ENCODE data around the gene FEM1B. TPM values are rescaled to one million over a fixed set of nuclear protein-coding genes. Genes with fewer than 3 reads are reported as not detected.
A peak's percentile ranks its signal among the peaks of the same experiment; 100 is the strongest.

FEM1B gene
- total RNA-seq, 1 donor from 2014 or later, result 71.1 TPM

GRCh38 chr15:68289057-68289456 lies 11.5 kb downstream of the FEM1B start:
- no peak for DNase-seq (ENCODE audit: extremely low spot score, unreplicated experiment)
- Mint-ChIP-seq H3K27me3 (ENCODE audit: unreplicated experiment) (no peaks in the 10 kb centered on the region), H3K4me3 (ENCODE audit: unreplicated experiment) (no peak overlapping the region), H3K9me3 (ENCODE audit: unreplicated experiment) (peaks cover 5% of the 10 kb centered on the region), H3K36me3 (ENCODE audit: unreplicated experiment) (peaks cover 65% of the 10 kb centered on the region), H3K4me1 (ENCODE audit: unreplicated experiment) (peaks cover 63% of the 10 kb centered on the region), H3K27ac (ENCODE audit: unreplicated experiment) (peak overlapping the region; percentile 57)
- TF ChIP-seq CTCF (IDR thresholded peaks at IDR 0.05), result no peak

DNA sequence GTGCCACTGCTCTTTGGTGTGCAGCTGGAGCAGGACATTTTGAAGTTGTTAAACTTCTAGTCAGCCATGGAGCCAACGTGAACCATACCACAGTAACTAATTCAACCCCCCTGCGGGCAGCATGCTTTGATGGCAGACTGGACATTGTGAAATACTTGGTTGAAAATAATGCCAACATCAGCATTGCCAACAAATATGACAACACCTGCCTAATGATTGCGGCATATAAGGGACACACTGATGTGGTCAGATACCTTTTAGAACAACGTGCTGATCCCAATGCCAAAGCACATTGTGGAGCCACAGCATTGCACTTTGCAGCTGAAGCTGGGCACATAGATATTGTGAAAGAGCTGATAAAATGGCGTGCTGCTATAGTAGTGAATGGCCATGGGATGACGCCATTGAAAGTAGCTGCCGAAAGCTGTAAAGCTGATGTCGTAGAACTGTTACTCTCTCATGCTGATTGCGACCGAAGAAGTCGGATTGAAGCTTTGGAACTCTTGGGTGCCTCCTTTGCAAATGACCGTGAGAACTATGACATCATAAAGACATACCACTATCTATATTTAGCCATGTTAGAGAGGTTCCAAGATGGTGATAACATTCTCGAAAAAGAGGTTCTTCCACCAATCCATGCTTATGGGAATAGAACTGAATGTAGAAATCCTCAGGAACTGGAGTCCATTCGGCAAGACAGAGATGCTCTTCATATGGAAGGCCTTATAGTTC lies 12.2 kb downstream of the FEM1B start:
- H3K4me1 Mint-ChIP-seq (ENCODE audit: unreplicated experiment), result peaks cover 63% of the 10 kb centered on the region
- no peak for TF ChIP-seq CTCF (IDR thresholded peaks at IDR 0.05)
- DNase-seq (ENCODE audit: extremely low spot score, unreplicated experiment), result no peak
- H3K27me3 Mint-ChIP-seq (ENCODE audit: unreplicated experiment), result no peaks in the 10 kb centered on the region
- peaks cover 3% of the 10 kb centered on the region for H3K9me3 Mint-ChIP-seq (ENCODE audit: unreplicated experiment)
- H3K27ac Mint-ChIP-seq (ENCODE audit: unreplicated experiment), result peak overlapping the region; percentile 57
- peaks cover 61% of the 10 kb centered on the region for H3K36me3 Mint-ChIP-seq (ENCODE audit: unreplicated experiment)
- no peak overlapping the region for H3K4me3 Mint-ChIP-seq (ENCODE audit: unreplicated experiment)

- peaks cover 60% of the 10 kb centered on the region for H3K36me3 Mint-ChIP-seq (ENCODE audit: unreplicated experiment)
- no peaks in the 10 kb centered on the region for H3K27me3 Mint-ChIP-seq (ENCODE audit: unreplicated experiment)
- no peak for DNase-seq (ENCODE audit: extremely low spot score, unreplicated experiment)
- peak overlapping the region; percentile 25 for H3K27ac Mint-ChIP-seq (ENCODE audit: unreplicated experiment)
- H3K4me1 Mint-ChIP-seq (ENCODE audit: unreplicated experiment), result peaks cover 62% of the 10 kb centered on the region
- H3K9me3 Mint-ChIP-seq (ENCODE audit: unreplicated experiment), result no peaks in the 10 kb centered on the region
- H3K4me3 Mint-ChIP-seq (ENCODE audit: unreplicated experiment), result no peak overlapping the region
- no peak for TF ChIP-seq CTCF (IDR thresholded peaks at IDR 0.05)
Observed at GRCh38 chr15:68290715-68291114, 13.2 kb downstream of the FEM1B start.

GRCh38 chr15:68292157-68292781 lies 14.7 kb downstream of the FEM1B start:
- Mint-ChIP-seq H3K36me3 (ENCODE audit: unreplicated experiment) (peaks cover 60% of the 10 kb centered on the region), H3K4me1 (ENCODE audit: unreplicated experiment) (peaks cover 61% of the 10 kb centered on the region), H3K27me3 (ENCODE audit: unreplicated experiment) (no peaks in the 10 kb centered on the region), H3K4me3 (ENCODE audit: unreplicated experiment) (no peak overlapping the region), H3K9me3 (ENCODE audit: unreplicated experiment) (no peaks in the 10 kb centered on the region), H3K27ac (ENCODE audit: unreplicated experiment) (peak overlapping the region; percentile 23)
- TF ChIP-seq CTCF (IDR thresholded peaks at IDR 0.05), result no peak
- DNase-seq (ENCODE audit: extremely low spot score, unreplicated experiment), result no peak

DNA sequence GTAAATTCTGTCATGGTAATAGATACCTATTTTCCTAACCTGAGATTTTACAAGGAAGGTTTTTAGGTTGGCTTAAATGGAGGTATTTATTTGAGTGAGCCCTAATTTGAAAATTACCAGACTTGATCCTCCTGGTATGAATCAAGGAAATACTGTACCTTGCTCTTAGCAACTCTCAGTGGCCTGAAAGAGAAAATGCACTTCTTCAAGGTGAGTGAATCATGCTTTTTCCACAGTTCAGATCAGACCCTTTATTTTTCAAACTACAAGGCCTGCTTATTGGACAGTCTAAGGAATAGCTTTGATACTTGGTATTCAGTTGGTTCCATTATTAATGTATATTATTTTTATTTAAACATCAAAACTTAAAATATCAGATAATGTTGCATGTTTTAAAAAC lies 15.4 kb downstream of the FEM1B start:
- no peak for TF ChIP-seq CTCF (IDR thresholded peaks at IDR 0.05)
- Mint-ChIP-seq H3K27ac (ENCODE audit: unreplicated experiment) (peak overlapping the region; percentile 6), H3K27me3 (ENCODE audit: unreplicated experiment) (no peaks in the 10 kb centered on the region), H3K4me1 (ENCODE audit: unreplicated experiment) (peaks cover 58% of the 10 kb centered on the region), H3K4me3 (ENCODE audit: unreplicated experiment) (no peak overlapping the region), H3K36me3 (ENCODE audit: unreplicated experiment) (peaks cover 64% of the 10 kb centered on the region), H3K9me3 (ENCODE audit: unreplicated experiment) (no peaks in the 10 kb centered on the region)
- no peak for DNase-seq (ENCODE audit: extremely low spot score, unreplicated experiment)

Measured in osteocyte (in vitro differentiated cells).